ENCODE data around the gene PTPRN2.

Gene PTPRN2

GRCh38 chr7:158062661-158063060 is 525.0 kb downstream of the PTPRN2 start:
- H3K4me3 ChIP-seq (ENCODE audit: low read depth, low read length): no peak overlapping the region
- no peak for TF ChIP-seq CTCF (IDR thresholded peaks at IDR 0.05; ENCODE audit: low read depth, low read length)

GRCh38 chr7:158061884-158062656 is 525.6 kb downstream of the PTPRN2 start:
- no peak for TF ChIP-seq CTCF (IDR thresholded peaks at IDR 0.05; ENCODE audit: low read depth, low read length)
- no peak overlapping the region for H3K4me3 ChIP-seq (ENCODE audit: low read depth, low read length)

- H3K4me3 ChIP-seq (ENCODE audit: low read depth, low read length): no peak overlapping the region
- no peak for TF ChIP-seq CTCF (IDR thresholded peaks at IDR 0.05; ENCODE audit: low read depth, low read length)
Observed at GRCh38 chr7:158061026-158061630, 526.5 kb downstream of the PTPRN2 start.

GRCh38 chr7:158060216-158060615 is 527.4 kb downstream of the PTPRN2 start:
- no peak for TF ChIP-seq CTCF (IDR thresholded peaks at IDR 0.05; ENCODE audit: low read depth, low read length)
- H3K4me3 ChIP-seq (ENCODE audit: low read depth, low read length): no peak overlapping the region

GRCh38 chr7:158057446-158057845 is 530.2 kb downstream of the PTPRN2 start:
- no peak for TF ChIP-seq CTCF (IDR thresholded peaks at IDR 0.05; ENCODE audit: low read depth, low read length)
- H3K4me3 ChIP-seq (ENCODE audit: low read depth, low read length): no peak overlapping the region

GRCh38 chr7:158056761-158057160 is 530.9 kb downstream of the PTPRN2 start:
- no peak for TF ChIP-seq CTCF (IDR thresholded peaks at IDR 0.05; ENCODE audit: low read depth, low read length)
- no peak overlapping the region for H3K4me3 ChIP-seq (ENCODE audit: low read depth, low read length)

Data from WI38 (cell line).